ENCODE results near the gene HMGXB3.

The HMGXB3 gene

GRCh38 chr5:150052956-150053712, 52.6 kb downstream of the HMGXB3 start:
- no peak for DNase-seq

GRCh38 chr5:150053713-150054392, 53.3 kb downstream of the HMGXB3 start:
- no peak for DNase-seq

- no peak for DNase-seq
These were observed 54.0 kb downstream of the HMGXB3 start for GRCh38 chr5:150054569-150054968.

- DNase-seq = no peak
These were observed 55.0 kb downstream of the HMGXB3 start for GRCh38 chr5:150055326-150056074.

GRCh38 chr5:150056075-150056443, 55.5 kb downstream of the HMGXB3 start:
- DNase-seq = no peak

GRCh38 chr5:150057052-150057451, 56.5 kb downstream of the HMGXB3 start:
- DNase-seq = no peak

GRCh38 chr5:150057511-150057910, 57.0 kb downstream of the HMGXB3 start:
- DNase-seq = no peak

GRCh38 chr5:150057996-150058395, 57.5 kb downstream of the HMGXB3 start:
- no peak for DNase-seq

GRCh38 chr5:150058480-150059126, 58.1 kb downstream of the HMGXB3 start:
- DNase-seq = no peak

GRCh38 chr5:150059623-150060022, 59.1 kb downstream of the HMGXB3 start:
- DNase-seq = no peak

GRCh38 chr5:150060471-150060870, 59.9 kb downstream of the HMGXB3 start:
- no peak for DNase-seq

- no peak for DNase-seq
These were observed 61.0 kb downstream of the HMGXB3 start for GRCh38 chr5:150061538-150061995.

- DNase-seq = no peak
These were observed 61.8 kb downstream of the HMGXB3 start for GRCh38 chr5:150062216-150062922.

GRCh38 chr5:150063638-150064037, 63.1 kb downstream of the HMGXB3 start:
- DNase-seq = no peak

GRCh38 chr5:150064681-150065220, 64.2 kb downstream of the HMGXB3 start:
- DNase-seq = no peak

GRCh38 chr5:150065346-150065745, 64.8 kb downstream of the HMGXB3 start:
- no peak for DNase-seq

- no peak for DNase-seq
These were observed 65.3 kb downstream of the HMGXB3 start for GRCh38 chr5:150065886-150066285.

- DNase-seq = no peak
These were observed 65.9 kb downstream of the HMGXB3 start for GRCh38 chr5:150066436-150066835.

- DNase-seq = no peak
These were observed 66.4 kb downstream of the HMGXB3 start for GRCh38 chr5:150066901-150067396.

GRCh38 chr5:150067405-150067960, 66.9 kb downstream of the HMGXB3 start:
- DNase-seq = no peak

GRCh38 chr5:150068071-150068470, 67.5 kb downstream of the HMGXB3 start:
- DNase-seq = no peak

GRCh38 chr5:150068472-150068871, 67.9 kb downstream of the HMGXB3 start:
- DNase-seq = no peak

Data from NCI-H1436 (cell line).